GM23338 (cell line): ENCODE data around the gene STX11. TPM values are rescaled to one million over a fixed set of nuclear protein-coding genes. Genes with fewer than 3 reads are reported as not detected.

Experiments used
- ATAC-seq: fragments of 200-7000 bp; cut with Tn5 transposase; 3 replicates; pipeline ENCODE4 v1.9.1; 2020
- DNase-seq: peaks from one replicate; pipeline ENCODE4 v3.0.0-alpha.2; 2015; ENCODE audit warnings: low spot score
- H2AFZ ChIP-seq: fragments of 200-600 bp; sonication (generic); 2 replicates; pipeline ENCODE4 v1.8.0; 2016; ENCODE audit warnings: antibody characterized with exemption, mild to moderate bottlenecking, moderate library complexity
- H3F3A ChIP-seq: fragments of 200-600 bp; sonication (generic); replicated peaks from 2 replicates; pipeline ENCODE4 v1.8.0; 2017; ENCODE audit warnings: antibody characterized with exemption, mixed run types, low read depth
- H3K27ac ChIP-seq: fragments of 200-600 bp; sonication (generic); 2 replicates; pipeline ENCODE4 v1.6.1; 2016; ENCODE audit warnings: low read depth
- H3K27me3 ChIP-seq: fragments of 200-600 bp; sonication (generic); 2 replicates; pipeline ENCODE4 v1.8.0; 2016; ENCODE audit warnings: mild to moderate bottlenecking, mixed run types, moderate library complexity; ENCODE audit not compliant: insufficient read depth
- H3K36me3 ChIP-seq: fragments of 200-600 bp; sonication (generic); 2 replicates; pipeline ENCODE4 v1.8.0; 2016; ENCODE audit warnings: mild to moderate bottlenecking; ENCODE audit not compliant: insufficient read depth
- H3K4me1 ChIP-seq: fragments of 200-600 bp; sonication (generic); 2 replicates; pipeline ENCODE4 v1.8.0; 2016; ENCODE audit warnings: mild to moderate bottlenecking, moderate library complexity; ENCODE audit not compliant: insufficient read depth
- H3K4me2 ChIP-seq: fragments of 200-600 bp; sonication (generic); 2 replicates; pipeline ENCODE4 v1.7.1; 2017; ENCODE audit warnings: mixed run types
- H3K4me3 ChIP-seq: fragments of 200-600 bp; sonication (generic); 2 replicates; pipeline ENCODE4 v1.6.1; 2016; ENCODE audit warnings: mixed run types
- H3K79me2 ChIP-seq: fragments of 200-600 bp; sonication (generic); replicated peaks from 2 replicates; pipeline ENCODE4 v1.8.0; 2017; ENCODE audit warnings: mild to moderate bottlenecking; ENCODE audit not compliant: insufficient read depth
- H3K9me2 ChIP-seq: fragments of 200-600 bp; sonication (generic); 2 replicates; pipeline ENCODE4 v1.8.0; 2017; ENCODE audit not compliant: insufficient read depth
- H4K20me1 ChIP-seq: fragments of 200-600 bp; sonication (generic); replicated peaks from 2 replicates; pipeline ENCODE4 v1.8.0; 2017; ENCODE audit warnings: mild to moderate bottlenecking; ENCODE audit not compliant: insufficient read depth
- H3K27ac Mint-ChIP-seq: 2 replicates; pipeline ENCODE4 v1.8.0; 2020; ENCODE audit warnings: inconsistent platforms, mild to moderate bottlenecking, moderate library complexity, mixed read lengths
- H3K27me3 Mint-ChIP-seq: 3 replicates; pipeline ENCODE4 v1.8.0; 2022; ENCODE audit warnings: low read depth, mild to moderate bottlenecking, moderate library complexity, mixed read lengths, inconsistent platforms; ENCODE audit not compliant: insufficient read depth, poor library complexity
- H3K36me3 Mint-ChIP-seq: 3 replicates; pipeline ENCODE4 v1.8.0; 2021; ENCODE audit warnings: low read depth, mild to moderate bottlenecking, inconsistent platforms, moderate library complexity, mixed read lengths
- H3K4me1 Mint-ChIP-seq: 3 replicates; pipeline ENCODE4 v1.8.0; 2020; ENCODE audit warnings: mild to moderate bottlenecking, inconsistent platforms, mixed read lengths
- H3K4me3 Mint-ChIP-seq: 3 replicates; pipeline ENCODE4 v1.8.0; 2021; ENCODE audit warnings: moderate library complexity, mild to moderate bottlenecking, inconsistent platforms, mixed read lengths
- H3K9me3 Mint-ChIP-seq: 3 replicates; pipeline ENCODE4 v1.8.0; 2020; ENCODE audit warnings: moderate library complexity, mild to moderate bottlenecking, inconsistent platforms, mixed read lengths
- CREB1 ChIP-seq: fragments of 250-450 bp; sonication (Bioruptor Pico); IDR thresholded peaks from 2 replicates; pipeline ENCODE4 v1.5.0; 2020; ENCODE audit warnings: low read depth, mild to moderate bottlenecking, moderate library complexity
- CTCF ChIP-seq, 2 experiments: fragments of 200-600 bp in 1 of 2; sonication (generic) in 1 of 2; conservative IDR thresholded peaks; 2 replicates each; pipeline versions ENCODE4 v1.5.1 to v1.6.1; 2016 to 2017; ENCODE audit warnings: antibody characterized with exemption in 2 of 2, low read depth in 2 of 2, mild to moderate bottlenecking in 2 of 2, moderate library complexity in 1 of 2
- ETS1 ChIP-seq: IDR thresholded peaks from 2 replicates; pipeline ENCODE4 v1.6.1; 2016; ENCODE audit warnings: antibody characterized with exemption
- EZH2phosphoT487 ChIP-seq: fragments of 200-600 bp; sonication (generic); IDR thresholded peaks from one replicate; pipeline ENCODE4 v1.8.1; 2018; ENCODE audit warnings: antibody characterized with exemption; ENCODE audit not compliant: unreplicated experiment
- JUNB ChIP-seq: IDR thresholded peaks from one replicate; pipeline ENCODE4 v1.6.1; 2016; ENCODE audit warnings: antibody characterized with exemption; ENCODE audit not compliant: unreplicated experiment
- POLR2AphosphoS5 ChIP-seq: IDR thresholded peaks from 2 replicates; pipeline ENCODE4 v1.6.1; 2016; ENCODE audit warnings: antibody characterized with exemption, low read depth
- REST ChIP-seq: IDR thresholded peaks from one replicate; pipeline ENCODE4 v1.6.1; 2018; ENCODE audit warnings: antibody characterized with exemption; ENCODE audit not compliant: unreplicated experiment
- ZNF114 ChIP-seq: fragments of 250-450 bp; sonication (Bioruptor Pico); IDR thresholded peaks from 2 replicates; pipeline ENCODE4 v1.5.0; 2020; ENCODE audit warnings: mild to moderate bottlenecking, moderate library complexity
- polyA plus RNA-seq: library from polyadenylated mRNA; unstranded; fragments of >200 nt; fragmentation: Nextera tagmentation; extraction: Ambion mirVana; gene quantifications from 2 replicates; pipeline ENCODE4 v1.2.1, GENCODE V29; 2016
- total RNA-seq: library from RNA; depleted of rRNA; stranded (reverse); fragments of >200 nt; shearing (Covaris generic); gene quantifications from 2 replicates; pipeline ENCODE4 v1.2.3, GENCODE V29; 2014

STX11 gene
- total and polyA plus RNA-seq, 2 experiments from 2014 or later: 0.35 to 0.52 TPM

- TF ChIP-seq CREB1 (CRISPR knock-in tag) (no peak), REST (no peak), ZNF114 (CRISPR knock-in tag) (no peak), POLR2AphosphoS5 (no peak), EZH2phosphoT487 (no peak), JUNB (no peak)
Observed at GRCh38 chr6:144215402-144215931, 65.2 kb downstream of the STX11 start (continued).

GRCh38 chr6:144215932-144216667 lies 65.8 kb downstream of the STX11 start:
- H3K9me3 Mint-ChIP-seq: peaks cover 17% of the 10 kb centered on the region; the same call in 2 of the 3 replicates
- Histone ChIP-seq H3K9me2 (no peaks in the 10 kb centered on the region), H3K27me3 (no peaks in the 10 kb centered on the region), H3K4me3 (peak overlapping the region; percentile 66), H3K36me3 (no peaks in the 10 kb centered on the region), H4K20me1 (no peaks in the 10 kb centered on the region), H3K27ac (peak overlapping the region; percentile 63), H3F3A (no peaks in the 10 kb centered on the region; the same call in 1 of the 2 replicates), H3K4me1 (peaks cover 6% of the 10 kb centered on the region; the same call in 1 of the 2 replicates), H3K79me2 (no peaks in the 10 kb centered on the region), H2AFZ (peak overlapping the region; percentile 99), H3K4me2 (peak overlapping the region; percentile 87)
- peak overlapping the region; percentile 84 for H3K4me3 Mint-ChIP-seq
- peaks cover 14% of the 10 kb centered on the region for H3K4me1 Mint-ChIP-seq
- ATAC-seq (peak; percentile 90), DNase-seq (peak; percentile 97)
- H3K27ac Mint-ChIP-seq: peak overlapping the region; percentile 91
- H3K36me3 Mint-ChIP-seq: peaks cover 3% of the 10 kb centered on the region; the same call in 2 of the 3 replicates
- TF ChIP-seq CTCF (conservative IDR thresholded peaks at IDR 0.05; ENCODE audit: low read depth in 2 of 2): peak; percentile 49 to 72
- no peak for TF ChIP-seq ETS1
- peaks cover 20% of the 10 kb centered on the region for H3K27me3 Mint-ChIP-seq
